ENCODE data around the gene TNFRSF14.

TNFRSF14 gene

GRCh38 chr1:2528966-2529783, 27.0 kb upstream of the TNFRSF14 start:
- H3K4me1 ChIP-seq (ENCODE audit: control insufficient read depth in 1 of 2, insufficient read depth in 2 of 2, low read length in 2 of 2) = peaks cover 38 to 42% of the 10 kb centered on the region in 2 donors
- H3K27ac ChIP-seq (ENCODE audit: low read depth, low read length) = no peak overlapping the region
- H3K4me3 ChIP-seq (ENCODE audit: low read depth in 1 of 2, low read length in 2 of 2) = peak overlapping the region; percentile 15 to 43
- H3K36me3 ChIP-seq (ENCODE audit: control insufficient read depth in 1 of 2, insufficient read depth in 2 of 2, low read length in 2 of 2) = no peaks in the 10 kb centered on the region
- no peak overlapping the region for H3K9ac ChIP-seq (ENCODE audit: low read depth in 1 of 2, low read length in 2 of 2)
- H3K9me3 ChIP-seq (ENCODE audit: control insufficient read depth in 1 of 2, low read length in 2 of 2) = no peaks in the 10 kb centered on the region
- peaks cover 20 to 25% of the 10 kb centered on the region in 2 donors for H3K27me3 ChIP-seq (ENCODE audit: control insufficient read depth in 1 of 2, insufficient read depth in 2 of 2, low read length in 2 of 2)

DNA sequence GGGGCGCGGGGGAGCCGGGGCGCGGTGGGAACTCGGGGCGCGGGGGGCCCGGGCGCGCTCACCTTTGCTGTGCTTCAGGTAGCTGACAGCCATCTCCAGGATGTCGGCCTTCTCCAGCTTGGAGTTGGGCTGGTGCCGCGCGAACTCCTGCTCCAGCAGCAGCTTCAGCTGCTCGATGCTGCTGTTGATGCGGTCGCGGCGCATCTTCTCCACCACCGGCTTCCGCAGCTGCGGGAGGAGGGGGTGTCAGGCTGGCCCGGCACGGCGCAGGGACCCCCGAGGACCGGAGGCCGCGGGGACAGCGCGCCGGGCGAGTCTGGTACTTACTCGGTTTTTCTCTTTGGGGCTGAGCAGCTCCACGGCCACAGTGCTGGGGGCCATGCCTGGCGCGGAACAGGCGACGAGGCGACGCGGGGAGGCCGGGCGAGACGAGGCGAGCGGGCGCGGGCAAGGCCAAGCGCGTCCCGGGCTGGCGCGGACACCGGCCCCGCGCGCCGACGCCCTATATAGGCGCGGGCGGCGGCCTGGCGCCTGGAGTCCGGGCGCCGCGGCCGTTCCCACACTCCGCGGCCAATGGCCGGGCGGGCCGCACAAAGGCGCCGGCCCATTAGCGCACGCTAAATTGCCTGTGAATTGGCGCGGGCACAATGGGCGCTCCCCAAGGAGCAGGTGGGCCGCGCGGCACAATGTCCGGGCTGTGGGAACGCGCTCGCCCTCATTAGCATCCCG, 26.2 kb upstream of the TNFRSF14 start, which contains the start of gene HES5:
Gene HES5 (minus strand): TSS at position 480 of the 729 bp plus-strand sequence. CDS start 99 bp downstream, at position 381.
- H3K36me3 ChIP-seq (ENCODE audit: control insufficient read depth in 1 of 2, insufficient read depth in 2 of 2, low read length in 2 of 2) = no peaks in the 10 kb centered on the region
- H3K4me3 ChIP-seq (ENCODE audit: low read depth in 1 of 2, low read length in 2 of 2) = peak within 1 kb of the TSS; percentile 29 to 51
- H3K9ac ChIP-seq (ENCODE audit: low read depth in 1 of 2, low read length in 2 of 2) = no peak within 1 kb of the TSS
- peaks cover 35 to 39% of the 10 kb centered on the region in 2 donors for H3K4me1 ChIP-seq (ENCODE audit: control insufficient read depth in 1 of 2, insufficient read depth in 2 of 2, low read length in 2 of 2)
- peaks cover 28 to 29% of the 10 kb centered on the region in 2 donors for H3K27me3 ChIP-seq (ENCODE audit: control insufficient read depth in 1 of 2, insufficient read depth in 2 of 2, low read length in 2 of 2)
- no peaks in the 10 kb centered on the region for H3K9me3 ChIP-seq (ENCODE audit: control insufficient read depth in 1 of 2, low read length in 2 of 2)
- H3K27ac ChIP-seq (ENCODE audit: low read depth, low read length) = no peak within 1 kb of the TSS

DNA sequence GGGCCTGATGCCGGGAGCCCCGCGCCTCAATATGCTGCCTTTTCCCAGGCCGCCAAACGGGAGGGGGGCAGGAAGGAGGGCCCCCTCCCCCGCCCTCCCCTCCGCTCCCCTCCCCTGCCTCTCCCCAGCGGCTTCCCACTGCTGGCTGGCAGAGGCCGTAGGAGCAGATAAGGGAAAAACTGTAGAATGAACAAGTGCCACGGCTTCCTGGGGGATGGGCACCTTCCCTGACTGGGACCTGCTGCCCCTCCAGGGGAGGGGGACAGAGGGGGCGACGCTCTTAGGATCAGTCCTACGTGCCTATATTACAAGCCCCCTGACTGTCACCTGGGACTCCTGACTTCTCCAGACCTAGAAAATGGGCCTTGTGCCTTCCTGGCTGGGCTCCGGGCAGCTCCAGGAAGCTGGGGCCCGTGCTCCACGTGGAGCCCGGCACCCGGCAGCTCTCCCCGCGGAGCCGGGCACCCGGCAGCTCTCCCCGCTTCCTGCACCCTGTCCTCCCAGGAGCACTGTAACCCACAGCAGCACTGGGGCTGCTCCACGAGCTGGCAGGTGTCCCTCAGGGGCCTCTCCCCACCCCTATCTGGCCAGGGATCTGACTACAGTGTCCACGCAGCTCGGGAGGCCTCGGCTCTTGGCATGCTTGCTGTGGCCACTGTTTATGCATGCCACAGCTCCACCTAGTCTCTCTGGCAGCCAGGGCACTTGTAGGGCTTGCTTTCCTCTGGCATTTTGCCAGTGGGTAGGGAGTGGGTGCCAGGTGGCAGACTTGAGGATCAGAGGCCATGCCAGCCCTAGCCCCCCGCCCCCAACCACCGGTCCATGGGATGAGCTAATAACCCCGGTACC, 25.4 kb upstream of the TNFRSF14 start:
- peaks cover 33 to 35% of the 10 kb centered on the region in 2 donors for H3K27me3 ChIP-seq (ENCODE audit: control insufficient read depth in 1 of 2, insufficient read depth in 2 of 2, low read length in 2 of 2)
- H3K4me1 ChIP-seq (ENCODE audit: control insufficient read depth in 1 of 2, insufficient read depth in 2 of 2, low read length in 2 of 2) = peaks cover 33 to 38% of the 10 kb centered on the region in 2 donors

GRCh38 chr1:2532485-2533160, 23.5 kb upstream of the TNFRSF14 start:
- Histone ChIP-seq H3K4me3 (ENCODE audit: low read depth in 1 of 2, low read length in 2 of 2) (no peak overlapping the region), H3K27me3 (ENCODE audit: control insufficient read depth in 1 of 2, insufficient read depth in 2 of 2, low read length in 2 of 2) (peaks cover 45 to 47% of the 10 kb centered on the region in 2 donors), H3K9me3 (ENCODE audit: control insufficient read depth in 1 of 2, low read length in 2 of 2) (no peaks in the 10 kb centered on the region), H3K36me3 (ENCODE audit: control insufficient read depth in 1 of 2, insufficient read depth in 2 of 2, low read length in 2 of 2) (no peaks in the 10 kb centered on the region), H3K9ac (ENCODE audit: low read depth in 1 of 2, low read length in 2 of 2) (no peak overlapping the region), H3K4me1 (ENCODE audit: control insufficient read depth in 1 of 2, insufficient read depth in 2 of 2, low read length in 2 of 2) (peaks cover 33 to 44% of the 10 kb centered on the region in 2 donors), H3K27ac (ENCODE audit: low read depth, low read length) (no peak overlapping the region)

More for the DNA sequence above, 25.4 kb upstream of the TNFRSF14 start:
- Histone ChIP-seq H3K9ac (ENCODE audit: low read depth in 1 of 2, low read length in 2 of 2) (no peak overlapping the region), H3K27ac (ENCODE audit: low read depth, low read length) (no peak overlapping the region), H3K36me3 (ENCODE audit: control insufficient read depth in 1 of 2, insufficient read depth in 2 of 2, low read length in 2 of 2) (no peaks in the 10 kb centered on the region), H3K9me3 (ENCODE audit: control insufficient read depth in 1 of 2, low read length in 2 of 2) (no peaks in the 10 kb centered on the region), H3K4me3 (ENCODE audit: low read depth in 1 of 2, low read length in 2 of 2) (no peak overlapping the region)

DNA sequence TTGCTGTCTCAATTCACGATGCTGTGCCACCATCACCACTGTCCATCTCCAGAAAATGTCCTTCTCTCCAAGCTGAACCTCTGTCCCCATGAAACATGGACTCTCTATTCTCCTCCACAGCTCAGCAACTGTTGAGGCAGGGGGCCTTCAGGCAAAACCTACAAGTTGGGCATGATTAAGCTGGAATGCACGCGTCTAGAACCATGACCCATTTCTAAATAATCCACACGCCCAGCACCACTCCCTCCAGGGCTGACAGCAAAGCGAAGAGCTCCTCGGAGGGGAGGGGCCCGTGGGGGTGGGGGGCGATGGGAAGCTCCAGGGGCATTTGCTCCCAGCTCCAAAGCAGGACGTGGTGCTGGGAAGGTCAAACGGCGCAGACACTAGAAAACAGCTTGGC, 22.8 kb upstream of the TNFRSF14 start:
- no peak overlapping the region for H3K27ac ChIP-seq (ENCODE audit: low read depth, low read length)

DNA sequence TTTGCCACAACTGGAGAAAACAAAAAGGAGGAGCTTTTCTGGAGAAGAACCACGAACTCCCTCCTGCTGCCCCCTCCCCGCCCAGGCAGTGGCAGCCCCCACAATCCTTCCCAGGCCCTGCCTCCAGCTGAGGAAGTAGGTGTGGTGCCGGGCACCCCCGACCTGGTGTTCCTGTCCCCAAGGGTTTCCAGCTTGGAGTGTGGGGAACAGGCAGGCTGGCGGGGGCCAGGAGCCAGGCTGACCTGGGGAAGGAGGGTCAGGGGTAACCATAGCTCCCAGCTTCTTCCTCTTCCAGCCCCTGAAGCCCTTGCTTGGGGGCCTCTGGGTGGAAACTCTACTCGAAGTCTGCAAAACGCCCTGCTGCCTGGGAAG, 21.9 kb upstream of the TNFRSF14 start:
- Histone ChIP-seq H3K9me3 (ENCODE audit: control insufficient read depth in 1 of 2, low read length in 2 of 2) (no peaks in the 10 kb centered on the region), H3K4me1 (ENCODE audit: control insufficient read depth in 1 of 2, insufficient read depth in 2 of 2, low read length in 2 of 2) (peaks cover 26 to 36% of the 10 kb centered on the region in 2 donors), H3K36me3 (ENCODE audit: control insufficient read depth in 1 of 2, insufficient read depth in 2 of 2, low read length in 2 of 2) (no peaks in the 10 kb centered on the region), H3K4me3 (ENCODE audit: low read depth in 1 of 2, low read length in 2 of 2) (no peak overlapping the region), H3K27ac (ENCODE audit: low read depth, low read length) (no peak overlapping the region), H3K27me3 (ENCODE audit: control insufficient read depth in 1 of 2, insufficient read depth in 2 of 2, low read length in 2 of 2) (peaks cover 36 to 49% of the 10 kb centered on the region in 2 donors), H3K9ac (ENCODE audit: low read depth in 1 of 2, low read length in 2 of 2) (no peak overlapping the region)

More for the DNA sequence above, 22.8 kb upstream of the TNFRSF14 start:
- Histone ChIP-seq H3K36me3 (ENCODE audit: control insufficient read depth in 1 of 2, insufficient read depth in 2 of 2, low read length in 2 of 2) (no peaks in the 10 kb centered on the region), H3K4me1 (ENCODE audit: control insufficient read depth in 1 of 2, insufficient read depth in 2 of 2, low read length in 2 of 2) (peaks cover 33 to 44% of the 10 kb centered on the region in 2 donors), H3K4me3 (ENCODE audit: low read depth in 1 of 2, low read length in 2 of 2) (no peak overlapping the region), H3K9me3 (ENCODE audit: control insufficient read depth in 1 of 2, low read length in 2 of 2) (no peaks in the 10 kb centered on the region), H3K27me3 (ENCODE audit: control insufficient read depth in 1 of 2, insufficient read depth in 2 of 2, low read length in 2 of 2) (peaks cover 44 to 47% of the 10 kb centered on the region in 2 donors), H3K9ac (ENCODE audit: low read depth in 1 of 2, low read length in 2 of 2) (no peak overlapping the region)

DNA sequence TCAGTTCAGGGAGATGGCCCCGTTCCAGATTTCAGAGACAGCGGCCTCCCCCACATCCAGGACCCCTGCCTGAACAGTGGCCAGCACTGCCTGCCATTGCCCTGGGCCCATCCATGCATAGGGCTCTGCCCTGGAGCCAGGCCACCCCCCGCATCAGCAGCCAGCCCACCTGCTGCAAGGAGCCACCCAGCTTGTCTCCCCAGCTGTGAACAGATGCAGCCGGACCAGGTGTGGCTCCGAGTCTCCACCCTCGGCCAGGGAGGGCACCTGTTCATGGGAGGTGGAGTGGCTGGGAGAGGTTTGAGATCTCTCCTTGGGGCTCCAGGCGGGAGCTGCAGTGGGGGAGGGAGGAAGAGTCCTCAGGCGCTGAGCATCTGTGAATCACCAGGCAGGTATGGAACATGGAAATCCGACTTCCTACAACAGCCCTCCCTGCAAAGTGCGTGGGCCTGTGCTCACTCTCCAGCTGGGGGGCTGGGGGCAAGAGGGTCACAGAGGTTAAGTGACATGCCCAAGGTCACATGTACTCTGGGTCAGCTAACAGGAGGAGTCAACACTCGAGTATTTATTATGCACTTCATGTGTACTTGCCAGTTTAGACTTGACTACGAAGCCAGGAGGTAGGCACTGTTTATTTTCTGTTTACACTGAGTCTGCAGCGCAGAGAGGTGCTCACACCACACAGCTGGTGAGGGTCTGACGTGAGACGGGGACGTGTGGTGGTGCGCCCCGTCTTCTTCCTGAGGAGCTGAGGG, 21.3 kb upstream of the TNFRSF14 start:
- H3K36me3 ChIP-seq (ENCODE audit: control insufficient read depth in 1 of 2, insufficient read depth in 2 of 2, low read length in 2 of 2) = no peaks in the 10 kb centered on the region
- H3K4me3 ChIP-seq (ENCODE audit: low read depth in 1 of 2, low read length in 2 of 2) = no peak overlapping the region
- H3K27ac ChIP-seq (ENCODE audit: low read depth, low read length) = no peak overlapping the region
- H3K9me3 ChIP-seq (ENCODE audit: control insufficient read depth in 1 of 2, low read length in 2 of 2) = no peaks in the 10 kb centered on the region
- peaks cover 26 to 34% of the 10 kb centered on the region in 2 donors for H3K4me1 ChIP-seq (ENCODE audit: control insufficient read depth in 1 of 2, insufficient read depth in 2 of 2, low read length in 2 of 2)
- H3K27me3 ChIP-seq (ENCODE audit: control insufficient read depth in 1 of 2, insufficient read depth in 2 of 2, low read length in 2 of 2) = peaks cover 36 to 54% of the 10 kb centered on the region in 2 donors
- H3K9ac ChIP-seq (ENCODE audit: low read depth in 1 of 2, low read length in 2 of 2) = no peak overlapping the region

DNA sequence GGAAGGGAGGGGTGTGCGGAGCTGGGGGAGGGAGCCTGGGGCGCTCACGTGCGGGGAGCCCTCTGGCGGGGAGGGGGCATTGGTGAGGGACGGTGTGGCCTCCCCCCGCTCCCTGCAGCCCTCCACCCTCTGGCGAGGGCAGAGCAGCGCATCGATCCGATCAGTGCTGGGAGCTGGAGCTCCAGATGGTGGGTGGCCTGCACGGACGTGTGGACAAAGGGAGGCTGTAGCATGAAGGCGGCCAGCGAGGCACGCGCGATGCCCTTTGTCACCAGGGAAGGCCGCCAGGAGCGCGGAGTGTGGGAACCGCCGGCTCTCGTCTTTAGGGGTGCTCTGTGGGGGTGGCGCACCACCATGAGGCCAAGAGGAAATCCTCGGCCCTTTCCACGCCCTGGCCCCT, 20.7 kb upstream of the TNFRSF14 start:
- H3K9ac ChIP-seq (ENCODE audit: low read depth in 1 of 2, low read length in 2 of 2) = no peak overlapping the region
- H3K27ac ChIP-seq (ENCODE audit: low read depth, low read length) = no peak overlapping the region
- H3K27me3 ChIP-seq (ENCODE audit: control insufficient read depth in 1 of 2, insufficient read depth in 2 of 2, low read length in 2 of 2) = peaks cover 33 to 54% of the 10 kb centered on the region in 2 donors
- no peak overlapping the region for H3K4me3 ChIP-seq (ENCODE audit: low read depth in 1 of 2, low read length in 2 of 2)
- peaks cover 26 to 33% of the 10 kb centered on the region in 2 donors for H3K4me1 ChIP-seq (ENCODE audit: control insufficient read depth in 1 of 2, insufficient read depth in 2 of 2, low read length in 2 of 2)
- no peaks in the 10 kb centered on the region for H3K36me3 ChIP-seq (ENCODE audit: control insufficient read depth in 1 of 2, insufficient read depth in 2 of 2, low read length in 2 of 2)
- no peaks in the 10 kb centered on the region for H3K9me3 ChIP-seq (ENCODE audit: control insufficient read depth in 1 of 2, low read length in 2 of 2)

DNA sequence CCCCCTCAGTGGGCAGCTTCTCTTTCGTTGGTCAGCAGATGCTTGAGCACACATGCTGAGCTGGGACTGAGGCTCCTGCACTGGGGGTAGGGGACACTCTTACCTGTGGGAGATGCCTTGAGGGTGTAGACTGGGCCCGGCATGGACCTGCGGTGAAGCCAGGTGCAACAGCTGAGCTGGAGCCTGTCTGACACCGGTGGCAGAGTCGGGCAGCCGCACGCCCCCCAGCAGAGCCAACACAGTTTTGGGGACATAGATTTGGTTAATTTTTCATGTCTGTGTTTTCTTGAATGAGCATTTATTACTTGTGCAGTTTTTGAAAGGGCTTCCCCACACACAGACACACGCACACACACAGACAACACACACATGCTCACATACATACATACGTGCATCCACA, 20.2 kb upstream of the TNFRSF14 start:
- Histone ChIP-seq H3K27ac (ENCODE audit: low read depth, low read length) (no peak overlapping the region), H3K36me3 (ENCODE audit: control insufficient read depth in 1 of 2, insufficient read depth in 2 of 2, low read length in 2 of 2) (no peaks in the 10 kb centered on the region), H3K9ac (ENCODE audit: low read depth in 1 of 2, low read length in 2 of 2) (no peak overlapping the region), H3K9me3 (ENCODE audit: control insufficient read depth in 1 of 2, low read length in 2 of 2) (no peaks in the 10 kb centered on the region), H3K4me3 (ENCODE audit: low read depth in 1 of 2, low read length in 2 of 2) (no peak overlapping the region), H3K4me1 (ENCODE audit: control insufficient read depth in 1 of 2, insufficient read depth in 2 of 2, low read length in 2 of 2) (peaks cover 21 to 28% of the 10 kb centered on the region in 2 donors), H3K27me3 (ENCODE audit: control insufficient read depth in 1 of 2, insufficient read depth in 2 of 2, low read length in 2 of 2) (peaks cover 28 to 50% of the 10 kb centered on the region in 2 donors)

All from duodenal mucosa (tissue), 2 donors.